GM21576 (cell line): ENCODE measurements around the gene XIRP1.
A peak's percentile ranks its signal among the peaks of the same experiment; 100 is the strongest.
"Not testable (repeated sequence)": the region's sequence is repeated elsewhere in the genome, so short reads cannot be mapped to it uniquely, and the experiment has no call there.

Experiments used
- ATAC-seq: cut with Tn5 transposase; IDR thresholded peaks from one replicate; pipeline ENCODE4 v1.9.1; 2021; ENCODE audit warnings: mild to moderate bottlenecking, moderate library complexity; ENCODE audit not compliant: unreplicated experiment

The XIRP1 gene, protein sequence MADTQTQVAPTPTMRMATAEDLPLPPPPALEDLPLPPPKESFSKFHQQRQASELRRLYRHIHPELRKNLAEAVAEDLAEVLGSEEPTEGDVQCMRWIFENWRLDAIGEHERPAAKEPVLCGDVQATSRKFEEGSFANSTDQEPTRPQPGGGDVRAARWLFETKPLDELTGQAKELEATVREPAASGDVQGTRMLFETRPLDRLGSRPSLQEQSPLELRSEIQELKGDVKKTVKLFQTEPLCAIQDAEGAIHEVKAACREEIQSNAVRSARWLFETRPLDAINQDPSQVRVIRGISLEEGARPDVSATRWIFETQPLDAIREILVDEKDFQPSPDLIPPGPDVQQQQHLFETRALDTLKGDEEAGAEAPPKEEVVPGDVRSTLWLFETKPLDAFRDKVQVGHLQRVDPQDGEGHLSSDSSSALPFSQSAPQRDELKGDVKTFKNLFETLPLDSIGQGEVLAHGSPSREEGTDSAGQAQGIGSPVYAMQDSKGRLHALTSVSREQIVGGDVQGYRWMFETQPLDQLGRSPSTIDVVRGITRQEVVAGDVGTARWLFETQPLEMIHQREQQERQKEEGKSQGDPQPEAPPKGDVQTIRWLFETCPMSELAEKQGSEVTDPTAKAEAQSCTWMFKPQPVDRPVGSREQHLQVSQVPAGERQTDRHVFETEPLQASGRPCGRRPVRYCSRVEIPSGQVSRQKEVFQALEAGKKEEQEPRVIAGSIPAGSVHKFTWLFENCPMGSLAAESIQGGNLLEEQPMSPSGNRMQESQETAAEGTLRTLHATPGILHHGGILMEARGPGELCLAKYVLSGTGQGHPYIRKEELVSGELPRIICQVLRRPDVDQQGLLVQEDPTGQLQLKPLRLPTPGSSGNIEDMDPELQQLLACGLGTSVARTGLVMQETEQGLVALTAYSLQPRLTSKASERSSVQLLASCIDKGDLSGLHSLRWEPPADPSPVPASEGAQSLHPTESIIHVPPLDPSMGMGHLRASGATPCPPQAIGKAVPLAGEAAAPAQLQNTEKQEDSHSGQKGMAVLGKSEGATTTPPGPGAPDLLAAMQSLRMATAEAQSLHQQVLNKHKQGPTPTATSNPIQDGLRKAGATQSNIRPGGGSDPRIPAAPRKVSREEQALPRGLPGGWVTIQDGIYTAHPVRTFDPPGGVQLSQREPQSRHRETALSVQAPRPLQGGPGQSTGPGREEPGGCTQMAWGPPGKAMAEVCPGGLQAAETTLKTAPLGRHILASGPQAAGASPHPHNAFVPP (N-terminal part only)

DNA sequence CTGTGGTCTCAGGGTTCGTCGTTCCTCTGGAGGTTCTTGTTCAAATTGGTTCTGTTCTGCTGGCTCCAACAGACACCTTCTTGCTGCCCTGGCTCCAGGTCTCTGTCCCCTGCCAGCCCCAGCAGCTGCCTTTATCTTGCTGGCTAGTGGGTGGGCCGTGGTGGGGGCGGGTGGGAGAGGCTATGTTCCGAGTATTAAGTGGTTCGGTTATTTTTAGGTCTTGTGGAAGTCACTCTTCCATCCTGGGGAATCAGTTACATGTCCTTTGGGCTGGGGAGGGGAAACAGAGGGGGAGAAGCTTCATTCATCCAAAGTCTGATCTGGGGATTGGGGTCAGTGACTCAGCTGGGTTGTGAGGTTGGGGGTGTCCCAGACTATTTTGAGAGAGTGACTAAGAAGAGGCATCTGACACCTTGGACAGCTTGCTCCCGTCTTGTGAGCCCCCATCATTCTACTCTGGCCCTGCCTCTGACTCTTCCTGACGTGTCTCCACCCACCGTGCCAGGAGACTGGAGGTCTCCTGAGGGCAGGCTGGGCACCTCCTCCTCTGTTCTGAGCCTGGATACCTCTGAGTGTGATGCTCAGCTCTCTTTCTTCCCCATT lies at the start of gene XIRP1:
TSS of gene XIRP1 (minus strand) at position 106 of the 603 bp plus-strand sequence. CDS start 3,150 bp downstream, outside the sequence.
- no peak for ATAC-seq

DNA sequence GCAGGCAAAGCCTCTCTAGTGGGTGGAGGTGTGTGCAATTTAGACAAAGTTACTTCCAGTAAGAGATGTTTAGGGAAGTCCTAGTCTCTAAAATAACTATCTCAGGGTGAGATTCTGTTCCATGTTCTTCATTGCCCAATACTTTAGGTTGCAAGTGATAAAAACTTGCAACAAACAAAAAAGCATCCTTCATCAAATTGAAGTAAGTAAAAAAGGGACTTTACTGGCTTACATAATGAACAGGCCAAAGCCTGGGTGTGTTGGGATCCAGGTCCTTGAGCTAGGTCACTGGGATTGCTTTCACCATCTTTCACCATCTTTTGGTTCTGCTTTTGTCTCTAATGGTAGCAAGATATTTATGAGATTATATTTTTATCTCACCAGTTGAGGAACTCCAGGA lies 49.2 kb upstream of the XIRP1 start:
- no peak for ATAC-seq

DNA sequence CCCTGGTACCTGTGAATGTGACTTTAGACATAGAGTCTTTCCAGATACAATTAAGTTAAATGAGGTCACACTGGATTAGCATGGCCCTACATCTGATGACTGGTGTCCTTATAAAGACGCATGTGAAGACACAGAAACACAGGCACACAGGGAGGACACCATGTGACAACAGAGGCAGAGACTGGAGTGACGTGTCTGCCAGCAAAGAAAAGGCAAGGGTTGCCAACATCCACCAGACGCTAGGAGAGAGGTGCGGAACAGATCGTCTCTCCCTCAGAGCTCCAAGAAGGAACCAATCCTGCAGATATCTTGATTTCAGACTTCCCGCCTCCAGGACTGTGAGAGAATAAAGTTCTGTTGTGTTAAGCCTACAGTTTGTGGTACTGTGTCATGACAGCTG lies 44.6 kb upstream of the XIRP1 start:
- no peak for ATAC-seq

DNA sequence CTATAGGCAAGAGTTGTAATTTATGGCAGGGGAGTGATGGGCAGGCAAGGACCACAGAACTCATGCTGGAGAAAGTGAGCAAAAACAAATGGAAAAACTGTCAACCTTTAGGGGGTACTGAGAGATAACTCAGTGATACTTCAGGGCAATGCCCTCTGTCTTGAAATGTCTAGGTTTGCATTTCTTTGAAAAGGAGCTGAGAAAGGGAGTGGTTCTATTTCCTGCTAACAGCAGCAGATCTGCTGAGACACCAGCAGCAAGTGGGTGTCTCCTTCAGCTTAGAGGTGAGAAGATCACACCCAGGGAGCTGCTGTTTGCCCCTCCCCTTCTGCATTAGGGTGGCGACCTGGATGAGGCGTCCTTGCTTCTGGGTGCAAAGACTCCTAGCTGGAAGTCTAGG lies 42.3 kb upstream of the XIRP1 start:
- no peak for ATAC-seq

DNA sequence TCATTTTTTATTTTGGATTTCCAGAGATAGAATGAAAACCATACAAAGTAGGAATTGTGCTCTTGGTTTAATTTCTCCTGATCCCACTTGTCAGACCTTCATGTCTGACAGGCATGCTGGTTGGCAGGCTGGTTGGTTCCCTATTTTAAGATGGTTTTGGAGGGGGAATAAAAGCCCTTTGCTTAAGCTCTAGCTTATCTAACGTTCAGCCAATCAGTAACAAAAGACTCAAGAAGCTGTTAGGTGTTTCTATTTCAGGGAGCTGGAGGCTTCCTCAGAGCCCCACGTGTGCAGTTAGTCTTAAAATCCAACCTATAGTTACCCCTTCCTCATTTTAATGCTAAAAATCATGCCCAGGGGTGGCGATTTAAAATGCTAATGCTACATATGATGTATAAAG lies 40.5 kb upstream of the XIRP1 start:
- ATAC-seq, result no peak

DNA sequence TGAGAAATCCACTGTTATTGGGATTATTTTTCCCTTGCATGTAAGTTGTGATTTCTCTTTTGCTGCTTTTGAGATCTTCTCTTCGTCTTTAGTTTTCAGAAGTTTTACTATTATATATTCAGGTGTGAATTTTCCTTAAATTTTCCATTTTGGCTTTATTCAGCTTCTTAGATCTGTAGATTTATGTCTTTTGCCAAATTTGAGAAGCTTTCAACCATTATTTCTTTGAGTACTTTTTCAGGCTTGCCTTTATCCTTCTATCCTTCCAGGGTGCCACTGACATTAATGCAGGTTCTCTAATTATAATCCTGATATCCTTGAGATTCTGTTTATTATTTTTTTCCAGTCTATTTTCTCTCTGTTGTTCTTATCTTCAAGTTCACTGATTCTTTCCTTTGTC lies 38.1 kb upstream of the XIRP1 start:
- no peak for ATAC-seq

DNA sequence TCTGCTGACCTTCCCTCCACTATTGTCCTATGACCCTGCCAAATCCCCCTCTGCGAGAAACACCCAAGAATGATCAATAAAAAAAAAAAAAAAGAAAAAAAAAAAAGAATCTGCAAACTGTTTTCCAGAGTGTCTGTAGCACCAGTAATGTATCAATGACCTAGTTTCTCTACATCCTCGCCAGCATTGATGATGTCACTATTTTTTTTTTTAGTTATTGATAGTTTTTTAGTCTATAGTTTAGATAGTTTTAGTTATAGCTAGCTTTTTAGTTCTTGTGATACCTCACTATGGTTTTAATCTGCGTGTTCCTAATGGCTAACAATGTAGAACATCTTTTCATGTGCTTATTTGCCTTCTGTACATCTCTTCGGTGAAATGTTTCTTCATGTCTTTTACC lies 36.1 kb upstream of the XIRP1 start:
- no peak for ATAC-seq

DNA sequence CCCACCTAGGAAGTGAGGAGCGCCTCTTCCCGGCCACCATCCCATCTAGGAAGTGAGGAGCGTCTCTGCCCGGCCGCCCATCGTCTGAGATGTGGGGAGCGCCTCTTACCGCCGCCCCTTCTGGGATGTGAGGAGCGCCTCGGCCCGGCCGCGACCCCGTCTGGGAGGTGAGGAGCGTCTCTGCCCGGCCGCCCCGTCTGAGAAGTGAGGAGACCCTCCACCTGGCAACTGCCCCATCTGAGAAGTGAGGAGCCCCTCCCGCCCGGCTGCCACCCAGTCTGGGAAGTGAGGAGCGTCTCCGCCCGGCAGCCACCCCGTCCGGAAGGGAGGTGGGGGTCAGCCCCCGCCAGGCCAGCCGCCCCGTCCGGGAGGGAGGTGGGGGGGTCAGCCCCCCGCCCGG lies 35.2 kb upstream of the XIRP1 start:
- ATAC-seq, result not testable (repeated sequence)

DNA sequence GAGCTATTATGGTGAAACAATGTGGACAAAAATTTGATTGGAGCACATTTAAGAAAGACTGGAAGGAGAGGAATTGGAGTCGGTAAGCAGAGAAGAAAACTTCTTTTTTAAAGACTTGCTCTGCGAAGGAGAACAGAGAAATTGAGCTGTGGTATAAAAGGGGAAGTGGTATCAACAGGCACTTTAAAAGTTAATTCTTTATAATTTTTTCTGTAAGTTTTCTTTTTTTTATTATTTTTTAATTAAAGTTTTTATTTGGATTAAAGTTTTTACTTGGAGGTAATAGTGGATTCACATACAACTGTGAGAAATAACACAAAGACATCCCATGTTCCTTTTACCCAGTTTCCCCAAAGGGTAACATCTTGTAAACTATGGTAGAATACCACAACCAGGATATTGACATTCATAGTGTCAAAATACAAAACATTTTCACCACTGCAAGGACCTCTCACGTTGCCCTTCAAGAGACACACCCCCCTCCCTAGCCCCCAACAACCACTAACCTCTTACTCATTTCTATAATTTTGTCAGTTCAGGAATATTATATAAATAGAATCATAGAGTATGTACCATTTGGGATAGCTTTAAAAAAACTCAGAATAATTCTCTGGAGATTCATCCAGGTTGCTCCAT lies 33.8 kb upstream of the XIRP1 start:
- ATAC-seq, result no peak

DNA sequence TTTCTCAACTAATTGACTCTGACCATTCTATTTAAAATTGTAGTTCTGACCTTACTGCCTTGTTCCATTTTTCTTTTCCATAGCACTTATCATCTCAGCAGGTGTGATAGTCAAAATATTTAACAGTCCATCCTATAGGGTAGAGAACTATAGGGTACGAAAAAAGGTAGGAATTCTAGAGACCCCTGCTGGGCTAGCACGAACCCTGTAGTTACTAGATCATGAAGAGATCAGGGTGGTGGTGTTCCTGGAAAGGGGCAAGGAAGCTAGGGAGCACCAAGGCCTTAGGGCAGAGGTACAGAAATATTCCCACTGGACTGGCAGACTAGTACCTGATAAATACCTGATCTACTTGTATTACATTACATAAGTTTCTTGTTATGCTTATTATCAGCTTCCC lies 31.9 kb upstream of the XIRP1 start:
- no peak for ATAC-seq

DNA sequence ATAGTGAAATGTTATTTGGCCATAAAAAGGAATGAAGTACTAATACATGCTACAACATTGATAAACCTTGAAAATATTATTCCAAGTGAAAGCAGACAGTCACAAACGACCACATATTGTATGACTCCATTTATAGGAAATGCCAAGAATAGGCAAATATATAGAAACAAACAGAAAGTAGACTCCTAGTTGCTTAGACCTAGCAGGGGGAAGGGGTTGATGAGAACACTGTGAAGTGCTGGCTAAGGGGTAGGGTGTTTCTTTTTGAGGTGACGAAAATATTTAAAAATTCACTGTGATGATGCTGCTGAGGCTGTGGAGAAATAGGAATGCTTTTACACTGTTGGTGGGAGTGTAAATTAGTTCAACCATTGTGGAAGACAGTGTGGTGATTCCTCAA lies 30.5 kb upstream of the XIRP1 start:
- ATAC-seq, result no peak

DNA sequence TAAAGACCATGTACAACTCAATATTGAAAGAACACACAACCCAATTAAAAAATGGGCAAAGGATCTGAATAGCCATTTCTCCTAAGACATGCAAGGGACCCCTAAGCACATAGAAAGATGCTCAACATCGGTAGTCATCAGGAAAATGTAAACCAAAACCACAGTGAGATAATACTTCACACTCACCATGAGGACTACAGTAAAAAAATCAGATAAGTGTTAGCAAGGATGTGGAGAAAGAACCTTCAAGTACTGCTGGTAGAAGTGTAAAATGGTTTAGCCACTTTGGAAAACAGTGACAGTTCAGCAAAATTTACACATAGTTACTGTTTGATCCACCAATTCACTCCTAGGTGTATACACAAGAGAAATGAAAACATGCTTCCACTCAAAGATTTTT lies 30.1 kb upstream of the XIRP1 start:
- ATAC-seq, result no peak

DNA sequence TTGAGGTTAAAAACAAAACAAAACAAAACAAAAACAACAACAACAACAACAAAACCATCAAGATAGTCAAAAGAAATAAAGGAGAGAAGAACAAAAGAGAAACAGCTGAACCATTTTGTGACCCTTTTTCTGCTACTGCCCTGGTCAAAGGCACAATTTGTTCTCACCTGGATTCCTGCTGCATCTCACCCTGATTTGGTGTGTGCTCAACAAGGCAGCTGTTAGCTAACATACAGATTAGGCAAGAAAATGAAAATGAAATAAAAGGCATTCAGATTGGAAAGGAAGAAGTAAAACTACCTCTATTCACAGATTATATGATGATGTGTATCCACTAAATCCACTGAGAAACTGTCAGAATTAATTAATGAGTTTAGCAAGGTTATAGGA lies 28.7 kb upstream of the XIRP1 start:
- ATAC-seq, result no peak

DNA sequence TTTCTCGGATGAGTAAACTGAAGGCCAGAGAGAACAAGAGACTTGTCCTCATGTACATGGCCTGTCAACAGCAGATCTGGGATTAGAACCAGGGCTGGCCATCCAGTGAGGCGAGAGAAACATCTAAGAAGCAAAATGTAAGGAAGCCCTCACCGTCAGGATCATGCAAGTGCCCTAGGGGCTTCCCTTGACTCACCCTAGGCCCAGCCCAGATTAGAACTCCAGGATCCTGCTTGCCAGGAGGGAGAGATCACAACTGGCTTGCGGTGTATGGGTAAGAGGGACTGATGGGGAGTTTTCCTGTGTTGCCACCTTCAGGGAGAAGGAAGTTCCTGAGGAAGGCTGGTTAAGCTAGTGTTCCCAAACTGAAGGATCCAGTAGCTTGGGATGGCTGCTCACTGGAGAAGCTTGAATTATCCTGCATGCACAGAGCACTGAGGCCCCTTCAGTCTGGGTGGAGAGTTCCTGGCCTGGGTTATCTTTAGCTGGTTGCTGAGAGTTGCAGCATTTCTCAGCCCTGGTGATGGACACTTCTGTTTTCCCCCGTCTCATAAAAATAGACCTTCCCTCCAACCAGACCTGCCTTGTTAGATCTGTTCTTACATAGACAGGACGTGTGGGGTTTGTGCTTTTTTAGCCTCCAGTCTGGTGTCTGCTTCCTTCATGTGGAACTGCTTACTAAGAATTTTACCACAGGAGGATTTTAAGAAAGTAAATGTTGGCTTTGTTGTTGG lies 28.2 kb upstream of the XIRP1 start:
- peak; percentile 41 for ATAC-seq

DNA sequence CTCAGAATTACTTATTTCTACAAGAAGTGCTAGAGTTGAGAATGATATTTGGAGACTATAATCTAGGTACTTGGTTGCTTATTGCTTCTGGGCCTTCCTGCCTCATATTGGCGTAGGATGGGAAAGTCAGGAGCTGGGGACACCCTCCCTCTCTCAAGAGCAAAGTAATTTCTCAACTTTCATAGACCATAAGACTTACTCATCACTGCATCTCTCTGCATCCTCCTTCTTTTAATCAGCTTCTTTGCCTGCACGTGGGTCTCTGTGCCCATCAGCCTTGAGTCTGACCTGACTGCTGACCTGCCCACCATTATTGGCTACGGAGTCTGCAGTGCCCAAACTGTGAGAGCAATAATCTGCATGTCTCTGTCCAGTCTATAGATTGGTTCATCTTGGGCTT lies 27.3 kb upstream of the XIRP1 start:
- ATAC-seq, result no peak

DNA sequence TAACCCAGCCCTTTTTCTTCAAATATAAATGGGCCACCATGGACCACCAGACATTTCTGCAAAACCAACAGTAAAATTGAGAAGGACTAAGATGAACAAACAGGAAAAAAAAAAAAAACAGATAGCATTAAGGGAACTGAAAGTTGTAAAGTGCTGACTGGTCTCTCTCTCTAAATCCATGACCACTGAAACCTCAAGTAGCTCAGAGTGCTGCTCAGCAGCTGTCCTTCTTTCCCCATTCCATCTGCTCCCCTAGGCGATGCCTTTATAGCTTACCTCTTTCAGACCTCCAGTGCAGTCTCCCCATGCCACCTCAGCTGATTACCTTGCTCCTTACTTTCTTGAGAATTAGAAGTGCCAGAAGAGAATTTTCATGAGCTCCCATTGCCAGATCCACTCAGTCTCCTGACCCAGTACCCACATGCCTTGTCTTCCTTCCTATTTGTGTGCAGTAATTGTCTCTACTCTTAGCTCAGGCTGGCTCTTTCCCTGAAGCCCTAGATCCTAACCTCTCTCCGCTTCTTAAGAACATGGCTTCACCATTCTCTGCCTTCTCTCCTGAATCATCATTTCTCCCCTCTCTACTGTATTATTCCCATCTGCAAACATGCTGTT lies 23.9 kb upstream of the XIRP1 start:
- peak; percentile 98 for ATAC-seq

DNA sequence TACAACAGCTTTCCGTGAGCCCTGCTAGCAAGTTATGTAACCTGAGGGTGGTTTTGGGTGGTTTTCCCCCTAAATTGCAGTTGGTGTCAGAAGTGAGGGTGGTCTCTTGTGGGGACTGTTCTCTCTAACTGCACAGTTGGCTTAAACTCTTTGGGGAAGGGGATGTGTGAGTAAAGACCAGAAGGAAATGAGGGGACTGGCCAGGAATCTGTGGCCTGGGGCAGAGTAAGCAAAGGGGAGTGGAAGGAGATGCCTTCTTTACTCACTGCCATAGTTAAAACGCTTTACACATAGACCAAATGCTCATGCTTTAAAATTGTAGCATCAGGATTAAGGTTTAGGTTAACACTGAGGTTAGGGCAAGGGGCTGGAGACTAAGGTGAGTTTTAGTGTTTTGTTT lies 21.2 kb upstream of the XIRP1 start:
- no peak for ATAC-seq

DNA sequence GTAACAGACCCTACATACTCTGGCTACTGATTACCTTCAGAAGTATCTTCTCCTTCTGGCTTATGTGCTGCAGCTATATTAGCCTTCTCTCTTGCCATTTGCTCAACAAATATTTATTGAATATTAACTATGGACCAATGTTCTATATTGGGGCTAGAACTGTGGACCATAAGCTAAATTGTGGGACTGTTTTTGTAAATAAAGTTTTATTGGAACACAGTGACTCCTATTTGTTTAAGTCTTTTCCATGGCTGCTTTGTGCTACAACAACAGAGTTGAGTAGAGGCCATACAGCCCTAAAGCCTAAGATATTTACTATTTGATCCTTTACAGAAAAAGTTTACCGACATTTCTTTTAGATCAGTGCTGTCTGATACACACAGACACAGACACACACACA lies 20.3 kb upstream of the XIRP1 start:
- ATAC-seq, result no peak
